Stimulated activated CD8-positive, alpha-beta memory T cell treated with anti-CD3 and anti-CD28 coated beads, Interleukin-4, amount 100 ng/mL, for 1 hour (primary cell): ENCODE results near the gene MFAP4.

ENCODE experiments used
- DNase-seq, 2 donors: peaks; one replicate each; pipeline ENCODE4 v3.0.0-alpha.2; 2020; ENCODE audit warnings: low read depth in 2 of 2, low spot score in 1 of 2

The MFAP4 gene

DNA sequence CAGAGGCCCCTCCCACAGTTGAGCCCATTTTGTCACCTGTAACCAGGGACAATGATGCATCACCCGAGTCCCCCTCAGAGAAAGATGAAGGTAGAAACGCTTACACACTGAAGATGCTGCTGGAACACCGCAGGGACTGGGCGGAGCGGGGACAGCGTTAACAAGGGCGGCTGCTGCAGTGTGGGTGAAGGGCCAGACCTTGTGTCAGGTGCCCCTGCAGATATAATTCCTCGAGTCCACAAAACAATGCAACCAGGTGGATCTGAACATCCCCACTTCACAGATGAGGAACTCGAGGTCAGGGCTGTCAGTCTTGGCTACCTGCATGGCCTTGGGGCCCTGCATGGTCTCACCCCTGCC, 15.0 kb downstream of the MFAP4 start:
- no peak for DNase-seq

DNA sequence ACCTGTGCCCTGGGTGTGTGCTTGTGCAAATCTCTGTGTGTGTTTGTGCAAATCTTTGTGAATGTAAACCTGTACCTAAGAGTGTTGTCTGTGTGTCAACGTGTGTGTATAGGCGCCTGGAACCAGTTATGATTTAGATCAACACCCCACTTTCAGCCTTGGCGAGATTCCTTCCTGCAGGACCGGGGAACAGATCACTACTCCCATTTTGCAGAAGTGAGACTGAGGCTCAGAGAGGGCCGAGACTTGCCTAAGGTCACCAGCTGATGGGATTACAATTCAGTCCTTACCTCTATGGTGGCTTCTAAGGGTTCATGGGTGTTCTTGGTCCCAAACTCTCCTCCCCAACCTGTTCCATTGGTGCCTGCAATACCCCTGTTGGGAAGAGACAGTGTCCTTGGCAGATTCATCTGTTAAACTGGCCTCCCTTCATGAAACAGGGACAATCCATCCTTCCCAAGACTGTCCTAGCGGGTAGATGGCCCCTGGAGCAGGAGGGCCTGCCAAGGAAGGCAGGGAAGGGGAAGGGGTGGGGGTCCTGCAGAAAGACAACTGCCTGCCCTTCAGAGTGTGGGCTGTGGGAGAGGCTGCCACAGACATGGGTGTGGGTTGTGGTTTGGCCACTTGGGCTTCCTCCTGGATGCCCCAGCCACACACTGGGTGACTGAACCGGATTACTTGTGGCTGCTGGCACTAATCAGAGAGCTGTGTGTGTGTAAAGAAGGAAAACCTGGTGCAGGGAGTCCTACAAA, 15.6 kb downstream of the MFAP4 start:
- no peak for DNase-seq

DNA sequence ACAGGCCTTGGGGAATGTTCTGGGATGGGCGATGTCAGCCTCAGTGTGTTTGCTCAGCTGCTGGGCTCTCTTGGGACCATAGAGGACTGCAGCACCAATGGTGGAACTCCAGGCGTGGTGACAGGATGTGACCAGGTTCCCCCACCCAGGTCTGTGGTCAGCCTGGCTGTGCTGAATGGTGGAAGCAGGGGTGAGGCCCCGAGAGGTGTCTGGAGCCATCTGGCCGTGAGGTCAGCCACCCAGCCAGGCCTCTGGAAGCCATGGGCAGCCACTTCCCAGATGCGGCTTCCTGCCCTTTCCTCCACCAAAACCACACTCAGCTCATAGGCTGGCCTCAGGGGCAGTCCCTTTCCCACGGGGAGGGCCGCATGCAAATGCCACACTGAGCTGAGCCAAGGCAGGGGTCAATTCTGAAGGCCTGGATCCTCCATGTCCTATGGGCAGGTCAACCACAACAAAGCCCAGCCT, 16.5 kb downstream of the MFAP4 start:
- no peak for DNase-seq

DNA sequence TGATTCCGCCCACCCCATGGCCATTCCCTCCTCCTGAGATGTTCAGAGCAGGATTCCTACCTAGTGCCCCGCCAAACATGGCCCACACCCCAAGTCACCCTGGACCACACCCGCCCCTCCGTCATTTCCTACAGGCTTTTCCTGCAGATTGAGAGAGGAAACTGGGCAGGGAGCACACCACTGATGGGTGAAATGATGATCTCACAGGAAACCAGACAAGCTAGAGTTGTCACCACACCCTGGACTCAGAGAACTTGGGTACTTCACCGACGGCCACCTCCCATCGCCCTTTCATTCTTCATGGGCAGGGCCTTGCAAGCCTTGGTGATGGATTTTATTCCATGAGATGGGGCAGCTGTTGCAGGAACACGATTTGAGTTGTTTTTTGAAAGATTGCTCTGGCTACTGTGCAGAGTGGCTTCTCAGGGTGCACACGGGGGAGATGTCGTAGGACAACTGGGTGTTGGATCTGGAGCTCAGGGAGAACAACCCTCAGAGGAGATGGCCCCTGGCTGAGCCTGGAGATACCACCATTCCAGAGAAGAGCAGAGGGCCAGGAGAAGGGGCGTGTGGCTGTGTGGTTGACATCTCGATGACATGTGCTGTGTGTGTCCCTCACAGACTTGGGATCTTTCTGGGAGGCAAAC, 17.0 kb downstream of the MFAP4 start:
- no peak for DNase-seq

GRCh38 chr17:19369107-19369778, 17.7 kb downstream of the MFAP4 start:
- no peak for DNase-seq

- DNase-seq, result no peak
Observed at GRCh38 chr17:19368229-19368628, 18.8 kb downstream of the MFAP4 start.

DNA sequence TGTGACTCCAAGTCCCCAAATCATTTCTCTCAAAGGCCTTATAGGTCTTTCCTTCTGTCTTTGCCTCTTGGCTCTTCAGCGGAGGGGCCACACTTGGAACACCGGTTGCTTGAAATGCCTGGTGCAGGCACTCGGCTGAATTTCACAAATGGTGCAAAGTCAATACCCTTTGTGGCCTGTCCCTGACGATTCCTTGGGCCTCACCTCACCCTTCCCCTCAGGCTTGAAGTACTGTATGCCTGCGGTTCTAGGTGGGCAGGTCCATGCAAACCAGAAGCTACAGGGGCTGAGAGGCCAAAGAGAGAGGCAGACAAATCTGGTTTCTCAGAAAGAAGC, 20.4 kb downstream of the MFAP4 start:
- DNase-seq, result no peak

- DNase-seq, result no peak
Observed at GRCh38 chr17:19365833-19366636, 21.0 kb downstream of the MFAP4 start.

DNA sequence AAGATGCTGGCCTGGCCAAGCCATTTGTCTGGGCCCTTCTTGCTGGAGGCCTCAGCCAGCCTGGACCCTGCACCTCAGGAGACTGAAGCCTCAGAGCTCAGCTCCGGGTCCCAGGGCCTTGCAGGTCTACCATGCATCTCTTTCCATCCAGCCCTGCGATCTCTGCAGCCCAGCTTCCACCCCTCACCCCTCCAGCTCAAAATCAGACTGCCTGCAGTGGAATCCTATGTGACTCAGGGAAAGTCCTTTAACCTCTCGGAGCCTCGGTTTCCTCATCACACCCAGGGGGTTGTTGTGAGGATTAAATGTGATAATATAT, 21.5 kb downstream of the MFAP4 start:
- DNase-seq, result no peak

DNA sequence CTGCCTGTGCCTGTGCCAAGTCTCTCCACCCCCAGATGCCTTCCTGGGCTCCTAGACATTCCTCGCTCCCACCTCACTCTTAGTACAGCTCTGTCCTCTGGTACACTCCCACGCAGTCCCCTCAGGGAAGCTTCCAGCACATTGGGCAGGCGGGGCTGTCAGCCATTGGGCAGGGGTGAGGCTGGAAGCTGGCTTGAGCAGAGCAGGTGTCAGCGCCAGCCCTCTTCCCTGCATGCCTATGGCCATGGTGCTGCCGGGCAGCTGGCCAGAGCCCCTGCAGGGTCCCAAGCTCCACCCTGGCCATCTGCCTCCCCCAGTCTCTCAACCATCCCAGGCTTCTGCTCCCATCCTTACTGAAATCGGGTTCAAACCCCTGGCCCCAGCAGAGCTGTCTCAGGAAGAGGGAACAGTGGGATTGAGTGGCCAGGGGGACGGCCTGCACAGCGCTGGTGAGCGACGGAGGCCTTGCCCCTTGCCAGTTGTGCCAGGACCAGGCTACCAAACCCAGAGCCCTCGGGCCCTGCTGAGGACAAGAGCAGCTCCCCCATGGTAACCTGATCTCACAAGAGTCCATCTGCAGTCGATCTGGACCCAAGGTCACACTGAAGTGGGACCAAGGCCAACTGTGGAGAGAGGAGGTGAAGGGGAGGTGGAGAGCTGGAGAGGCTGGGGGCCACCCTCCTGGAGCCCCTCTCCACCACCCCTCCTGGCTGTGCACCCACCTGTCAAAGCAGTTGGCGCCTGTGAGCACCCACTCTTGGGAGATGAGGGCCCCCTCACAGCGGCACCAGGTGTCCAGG, 22.1 kb downstream of the MFAP4 start:
- DNase-seq, result no peak

DNA sequence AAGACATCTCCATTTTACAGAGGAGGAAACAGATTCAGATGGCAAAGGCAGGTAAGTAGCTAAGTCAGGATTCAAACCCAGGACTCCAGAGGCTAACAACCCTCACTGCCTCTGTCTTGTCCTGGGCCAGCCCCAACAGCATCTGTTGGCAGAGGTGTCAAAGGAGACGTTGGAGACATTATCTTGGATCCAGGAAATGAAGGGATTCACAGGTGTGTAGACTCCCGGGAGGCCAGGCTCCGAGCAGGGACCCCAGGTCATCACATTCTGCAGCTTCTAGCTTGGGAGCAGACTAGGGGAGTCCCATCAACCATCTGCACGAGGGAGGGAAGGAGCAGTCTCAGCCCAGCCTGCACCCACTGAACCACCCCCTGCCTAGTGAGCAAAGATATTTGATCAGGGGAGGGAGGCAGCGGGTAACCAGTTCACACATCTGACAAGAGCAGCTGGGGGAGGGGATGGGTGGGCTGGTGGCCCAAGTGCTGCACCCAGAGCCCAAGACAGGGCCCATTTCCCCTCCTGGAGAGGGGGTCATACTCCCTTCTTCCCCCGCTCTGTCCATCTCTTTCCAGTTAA, 23.4 kb downstream of the MFAP4 start:
- DNase-seq, result no peak

GRCh38 chr17:19363114-19363438, 23.9 kb downstream of the MFAP4 start:
- DNase-seq, result no peak

GRCh38 chr17:19362277-19363113, 24.5 kb downstream of the MFAP4 start, which contains the start of gene B9D1:
Gene B9D1 (minus strand): TSS chr17:19362723. CDS start chr17:19362569, 154 bp downstream.
- peak; percentile 90 for DNase-seq

DNA sequence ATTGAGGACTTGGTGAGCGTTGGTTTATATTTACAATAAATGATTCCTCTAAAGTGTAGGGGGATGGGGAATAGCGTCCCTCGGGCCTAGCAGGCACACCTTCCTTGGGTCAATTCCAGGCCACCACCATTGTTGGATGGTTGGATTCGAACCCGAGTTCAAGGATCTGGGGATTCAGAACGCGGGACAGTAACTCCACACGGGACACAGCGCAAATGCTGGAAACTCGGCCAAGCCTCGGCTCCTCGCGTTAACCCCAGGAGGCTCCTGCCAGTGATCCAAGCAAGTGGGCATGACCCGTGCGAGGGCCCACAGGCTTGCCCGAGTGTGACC, 25.1 kb downstream of the MFAP4 start:
- no peak for DNase-seq

DNA sequence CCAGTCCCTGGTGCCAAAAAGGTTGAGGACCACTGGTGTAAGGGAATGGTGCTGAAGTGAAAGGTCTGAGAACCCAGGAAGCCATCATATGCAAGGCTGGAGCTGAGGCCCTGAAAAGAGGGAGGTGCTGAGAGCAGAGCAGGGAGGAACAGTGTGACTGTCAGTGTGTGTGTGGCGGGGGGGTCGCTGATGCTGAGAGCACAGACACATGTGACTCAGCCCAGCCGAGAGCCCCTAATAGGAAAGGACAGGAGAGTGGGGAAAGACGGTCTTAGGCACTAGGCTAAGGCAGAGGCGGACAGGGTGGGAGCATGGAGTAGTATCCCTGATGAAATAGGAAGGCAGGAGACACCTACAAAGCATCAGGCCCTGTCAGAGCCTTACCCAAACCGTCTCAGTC, 25.7 kb downstream of the MFAP4 start:
- DNase-seq, result no peak

DNA sequence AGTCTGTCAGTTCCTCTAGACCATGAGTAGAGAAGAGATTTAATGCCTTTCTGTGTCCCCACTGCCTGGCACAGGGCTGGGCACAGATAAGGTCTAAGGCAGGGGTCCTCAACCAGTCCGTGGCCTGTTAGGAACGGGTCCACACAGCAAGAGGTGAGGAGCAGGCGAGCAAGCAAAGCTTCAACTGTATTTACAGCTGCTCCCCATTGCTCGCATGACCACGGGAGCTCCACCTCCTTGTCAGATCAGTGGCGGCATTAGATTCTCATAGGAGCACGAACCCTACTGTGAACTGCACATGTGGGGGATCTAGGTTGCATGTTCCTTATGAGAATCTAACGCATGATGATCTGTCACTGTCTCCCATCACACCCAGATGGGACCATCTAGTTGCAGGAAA, 26.2 kb downstream of the MFAP4 start:
- DNase-seq, result no peak

GRCh38 chr17:19359856-19360255, 27.1 kb downstream of the MFAP4 start:
- DNase-seq, result no peak

DNA sequence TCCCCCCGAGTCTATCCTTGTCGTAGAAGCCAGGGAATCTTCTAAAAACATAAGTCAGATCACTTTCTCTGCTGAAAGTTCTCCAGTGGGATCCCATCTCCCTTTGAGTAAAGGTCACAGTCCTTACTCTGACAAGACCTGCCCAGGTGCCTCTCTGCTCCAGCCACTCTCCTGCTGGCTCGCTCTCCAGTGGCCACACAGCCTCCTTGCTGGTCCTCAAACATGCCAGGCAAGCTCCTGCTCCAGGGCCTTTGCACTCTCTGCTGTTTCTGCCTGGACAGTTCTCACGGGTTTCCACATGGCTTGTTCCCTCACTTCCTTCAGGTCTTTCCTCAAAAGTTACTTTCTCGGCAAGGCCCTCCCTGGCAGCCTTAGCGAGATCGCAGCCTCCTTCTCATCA, 27.8 kb downstream of the MFAP4 start:
- DNase-seq, result no peak

DNA sequence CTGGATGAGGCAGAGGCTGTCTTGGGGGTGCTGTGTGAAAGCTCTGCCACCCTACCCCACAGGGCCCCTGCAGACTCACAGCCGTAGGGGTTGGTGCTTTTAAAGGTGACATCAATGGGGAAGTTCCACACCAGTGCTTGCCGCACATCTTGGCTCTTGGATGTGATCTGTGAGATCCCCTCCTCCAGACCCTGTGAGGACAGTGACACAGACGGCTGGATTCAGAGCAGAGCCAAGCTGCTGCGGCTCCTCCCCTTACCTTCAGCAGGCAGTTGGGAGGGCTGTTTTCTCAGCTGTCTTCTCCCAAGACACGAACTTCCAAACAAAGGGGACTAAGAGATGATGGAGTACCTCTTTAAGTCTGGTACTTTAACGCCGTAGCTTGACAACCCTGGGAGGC, 29.2 kb downstream of the MFAP4 start:
- no peak for DNase-seq

- DNase-seq, result no peak
Observed at GRCh38 chr17:19357351-19357750, 29.6 kb downstream of the MFAP4 start.
